ENCODE data around the gene SHROOM1. TPM values are rescaled to one million over a fixed set of nuclear protein-coding genes. Genes with fewer than 3 reads are reported as not detected.

The SHROOM1 gene
- total and polyA plus RNA-seq, 2 donors (not counting 1 experiment from before 2014, with no cell fraction given): 1.3 to 2.3 TPM

- 81% methylated on average over 2 of the region's 2 CpGs for WGBS (ENCODE audit: insufficient coverage)
- no peaks in the 10 kb centered on the region for H3K79me2 ChIP-seq (ENCODE audit: control insufficient read depth, insufficient read depth, low read length)
- no peak overlapping the region for H2AFZ ChIP-seq (ENCODE audit: insufficient read depth, low read depth, low read length, poor library complexity, severe bottlenecking)
Measured at GRCh38 chr5:132799392-132799791, 31.1 kb downstream of the SHROOM1 start.

GRCh38 chr5:132797651-132798050 is 32.8 kb downstream of the SHROOM1 start:
- TF ChIP-seq EZH2 (IDR thresholded peaks at IDR 0.05; ENCODE audit: borderline replicate concordance, insufficient read depth, low read depth, low read length, poor library complexity, severe bottlenecking) (no peak), CTCF (IDR thresholded peaks at IDR 0.05) (no peak)
- Histone ChIP-seq H3K4me2 (replicated peaks; ENCODE audit: low read depth, low read length, poor library complexity, severe bottlenecking) (no peak overlapping the region), H4K20me1 (ENCODE audit: control insufficient read depth, insufficient read depth, low read length, poor library complexity, severe bottlenecking) (no peaks in the 10 kb centered on the region), H3K9me3 (ENCODE audit: control extremely low read depth in 1 of 3, control insufficient read depth in 2 of 3, insufficient read depth in 1 of 3, low read length in 2 of 3) (no peaks in the 10 kb centered on the region), H2AFZ (ENCODE audit: insufficient read depth, low read depth, low read length, poor library complexity, severe bottlenecking) (no peak overlapping the region), H3K27ac (ENCODE audit: low read length in 2 of 2) (no peak overlapping the region), H3K27me3 (replicated peaks in 1 of 4; ENCODE audit: control extremely low read depth in 1 of 4, control insufficient read depth in 3 of 4, insufficient read depth in 4 of 4, low read length in 3 of 4) (peaks cover 0 to 16% (median 12%) of the 10 kb centered on the region in 4 experiments), H3K4me3 (ENCODE audit: control extremely low read depth in 1 of 5, extremely low read depth in 1 of 5, insufficient read depth in 1 of 5, low read depth in 2 of 5, low read length in 4 of 5) (no peak overlapping the region), H3K9ac (ENCODE audit: low read length) (no peak overlapping the region), H3K4me1 (ENCODE audit: control insufficient read depth in 2 of 2, insufficient read depth in 2 of 2, low read length in 2 of 2) (no peaks in the 10 kb centered on the region), H3K36me3 (replicated peaks in 1 of 2; ENCODE audit: control extremely low read depth in 1 of 2, control insufficient read depth in 1 of 2, extremely low read depth in 1 of 2, insufficient read depth in 2 of 2, low read length in 1 of 2) (no peaks in the 10 kb centered on the region), H3K79me2 (ENCODE audit: control insufficient read depth, insufficient read depth, low read length) (no peaks in the 10 kb centered on the region)
- DNase-seq (no peak), ATAC-seq (ENCODE audit: low read depth) (no peak)
- no peak overlapping the region for H3K4me3 Mint-ChIP-seq
- POLR2A ChIA-PET: interaction anchor here (0.7 kb wide), 1 partner anchor 69 kb away, joined by 9 read pairs; the partner anchor contains the start of gene UQCRQ
- no peak overlapping the region for H3K27ac Mint-ChIP-seq
- H3K4me1 Mint-ChIP-seq: no peaks in the 10 kb centered on the region
- intact Hi-C loops (cut with micrococcal nuclease): no loop called here
- CTCF ChIA-PET: interaction anchor here (1.5 kb wide), 1 partner anchor 23 kb away, joined by 4 read pairs; no protein-coding TSS in a partner anchor
- no peaks in the 10 kb centered on the region for H3K9me3 Mint-ChIP-seq (ENCODE audit: insufficient read depth)
- whole genome bisulfite sequencing (ENCODE audit: insufficient coverage): 92% methylated on average over 2 of the region's 2 CpGs
- peaks cover 52% of the 10 kb centered on the region for H3K27me3 Mint-ChIP-seq

More at GRCh38 chr5:132799392-132799791, 31.1 kb downstream of the SHROOM1 start:
- intact Hi-C loops (cut with micrococcal nuclease): no loop called here
- Histone ChIP-seq H3K9ac (ENCODE audit: low read length) (no peak overlapping the region), H3K36me3 (replicated peaks in 1 of 2; ENCODE audit: control extremely low read depth in 1 of 2, control insufficient read depth in 1 of 2, extremely low read depth in 1 of 2, insufficient read depth in 2 of 2, low read length in 1 of 2) (no peaks in the 10 kb centered on the region), H3K27ac (ENCODE audit: low read length in 2 of 2) (no peak overlapping the region), H3K4me3 (ENCODE audit: control extremely low read depth in 1 of 5, extremely low read depth in 1 of 5, insufficient read depth in 1 of 5, low read depth in 2 of 5, low read length in 4 of 5) (no peak overlapping the region), H3K4me2 (replicated peaks; ENCODE audit: low read depth, low read length, poor library complexity, severe bottlenecking) (no peak overlapping the region), H3K27me3 (replicated peaks in 1 of 4; ENCODE audit: control extremely low read depth in 1 of 4, control insufficient read depth in 3 of 4, insufficient read depth in 4 of 4, low read length in 3 of 4) (peaks cover 0 to 14% (median 9%) of the 10 kb centered on the region in 4 experiments), H3K9me3 (ENCODE audit: control extremely low read depth in 1 of 3, control insufficient read depth in 2 of 3, insufficient read depth in 1 of 3, low read length in 2 of 3) (no peaks in the 10 kb centered on the region), H4K20me1 (ENCODE audit: control insufficient read depth, insufficient read depth, low read length, poor library complexity, severe bottlenecking) (no peaks in the 10 kb centered on the region), H3K4me1 (ENCODE audit: control insufficient read depth in 2 of 2, insufficient read depth in 2 of 2, low read length in 2 of 2) (no peaks in the 10 kb centered on the region)
- Mint-ChIP-seq H3K27me3 (peaks cover 56% of the 10 kb centered on the region), H3K27ac (no peak overlapping the region), H3K4me3 (no peak overlapping the region), H3K9me3 (ENCODE audit: insufficient read depth) (no peaks in the 10 kb centered on the region), H3K4me1 (peaks cover 5% of the 10 kb centered on the region)
- TF ChIP-seq EZH2 (IDR thresholded peaks at IDR 0.05; ENCODE audit: borderline replicate concordance, insufficient read depth, low read depth, low read length, poor library complexity, severe bottlenecking) (no peak), CTCF (IDR thresholded peaks at IDR 0.05) (no peak)
- ATAC-seq (ENCODE audit: low read depth) (no peak), DNase-seq (no peak)
- CTCF ChIA-PET: interaction anchor here (0.5 to 0.7 kb wide), 3 partner anchors 8 to 1835 kb away, joined by 3 to 5 read pairs (median 3); no protein-coding TSS in a partner anchor
- POLR2A ChIA-PET: no interaction called here

All from B cell (primary cell).